Spleen (tissue), 11 donors: ENCODE data around the gene BPTF. TPM values are rescaled to one million over a fixed set of nuclear protein-coding genes. Genes with fewer than 3 reads are reported as not detected.
"Not testable (repeated sequence)": the region's sequence is repeated elsewhere in the genome, so short reads cannot be mapped to it uniquely, and the experiment has no call there.

Experiments used
- DNase-seq: peaks from one replicate; pipeline ENCODE4 v3.0.0-alpha.2; 2020
- H3K27ac ChIP-seq, 8 donors: fragments of 200-600 bp; sonication (generic) in 7 of 8; 1 replicate in 4 of 8; 2 replicates in 4 of 8; pipeline versions ENCODE4 v1.5.0 to v1.8.0; 2016 to 2021; ENCODE audit warnings: inconsistent platforms in 4 of 8, mild to moderate bottlenecking in 4 of 8, moderate library complexity in 1 of 8
- H3K27me3 ChIP-seq, 7 donors: fragments of 200-600 bp; sonication (generic) in 6 of 7; replicated peaks in 1 of 7; 1 replicate in 4 of 7; 2 replicates in 3 of 7; pipeline versions ENCODE4 v1.5.0 to v1.8.0; 2016 to 2021; ENCODE audit warnings: inconsistent platforms in 3 of 7, mild to moderate bottlenecking in 1 of 7
- H3K36me3 ChIP-seq, 6 donors: fragments of 200-600 bp; sonication (generic) in 5 of 6; 1 replicate in 4 of 6; 2 replicates in 2 of 6; pipeline versions ENCODE4 v1.5.0 to v1.8.0; 2016 to 2021; ENCODE audit warnings: inconsistent platforms in 2 of 6
- H3K4me1 ChIP-seq, 6 donors: fragments of 200-600 bp; sonication (generic) in 5 of 6; 1 replicate in 3 of 6; 2 replicates in 3 of 6; pipeline versions ENCODE4 v1.5.0 to v1.8.0; 2016 to 2021; ENCODE audit warnings: inconsistent platforms in 3 of 6
- H3K4me3 ChIP-seq, 8 donors: fragments of 200-600 bp; sonication (generic) in 7 of 8; 1 replicate in 4 of 8; 2 replicates in 4 of 8; pipeline versions ENCODE4 v1.5.0 to v1.8.0; 2016 to 2021; ENCODE audit warnings: inconsistent platforms in 4 of 8, mild to moderate bottlenecking in 4 of 8, moderate library complexity in 2 of 8
- H3K9me3 ChIP-seq, 8 donors: fragments of 200-600 bp; sonication (generic) in 7 of 8; 1 replicate in 4 of 8; 2 replicates in 4 of 8; pipeline versions ENCODE4 v1.5.0 to v1.8.0; 2016 to 2021; ENCODE audit warnings: inconsistent platforms in 4 of 8
- CTCF ChIP-seq, 11 experiments: fragments of 200-600 bp in 7 of 11; fragments of 450-650 bp in 4 of 11; sonication (generic) in 4 of 11; IDR thresholded peaks in 8 of 11; conservative IDR thresholded peaks in 3 of 11; 1 replicate in 7 of 11; 2 replicates in 4 of 11; pipeline versions ENCODE4 v1.4.0 to v1.8.0; 2016 to 2021; ENCODE audit warnings: antibody characterized with exemption in 11 of 11, inconsistent platforms in 4 of 11, mild to moderate bottlenecking in 1 of 11
- POLR2A ChIP-seq, 3 donors: fragments of 450-650 bp; IDR thresholded peaks; one replicate each; pipeline ENCODE4 v1.5.1; 2017; ENCODE audit warnings: antibody characterized with exemption in 3 of 3, mild to moderate bottlenecking in 1 of 3
- POLR2AphosphoS5 ChIP-seq, 3 donors: sonication (generic); formaldehyde crosslinking; IDR thresholded peaks; one replicate each; pipeline ENCODE4 v1.5.1; 2017; ENCODE audit warnings: antibody characterized with exemption in 3 of 3
- WGBS, 5 donors: extraction: QIAGEN DNeasy Blood & Tissue Kit in 3 of 5; methylation state at CpG; one replicate each; pipeline versions ENCODE4 v1.1.5 to v1.1.7; 2013 to 2018; 5-methylcytosine and 5-hydroxymethylcytosine counted together
- intact Hi-C: fragments of 100-400 bp; cut with DNase I; formaldehyde crosslinking; loops from one replicate; pipeline ENCODE4 v1.15.0; 2023; ENCODE audit warnings: low total_unique reads
- polyA plus RNA-seq, 3 donors: library from polyadenylated mRNA; stranded (reverse); fragments of 200-250 nt; gene quantifications; one replicate each; pipeline ENCODE4 v1.2.1, GENCODE V29; 2013
- total RNA-seq, 7 donors: library from RNA; depleted of rRNA in 3 of 7; stranded (reverse); fragments of >200 nt in 3 of 7; fragmentation: NEBNext Ultra II Directional in 4 of 7; extraction: Animal tissue kit (Norgen Biotek cat#: 25700) in 4 of 7; gene quantifications; one replicate each; pipeline versions ENCODE4 v1.1.0 to v1.2.1, GENCODE V29; 2016 to 2021
- donor health status: healthy with polysubstance abuse.
- donor health status: DM: no; HTN: no; CAD: no; lungs with moderate emphysema.
- donor health status: DM: no; HTN: no; CAD: no.
- donor health status: Bipolar disorder and iron deficiency.
- donor health status: healthy.
- donor health status: DM: no; HTN: no; CAD: no.
- donor health status: DM: yes; HTN: yes; CAD: no.

BPTF gene
- total and polyA plus RNA-seq, 10 donors = 12.3 to 148 (median 120) TPM

- no peak for DNase-seq
- H3K36me3 ChIP-seq = no peaks in the 10 kb centered on the region
- 84 to 96% (median 88%) methylated on average over 2 of the region's 2 CpGs for WGBS, 5 donors
- no peaks in the 10 kb centered on the region for H3K9me3 ChIP-seq
- no peaks in the 10 kb centered on the region for H3K27me3 ChIP-seq
- no peak overlapping the region for H3K4me3 ChIP-seq
- H3K27ac ChIP-seq = no peak overlapping the region
- peaks cover 0 to 79% (median 51%) of the 10 kb centered on the region in 6 donors for H3K4me1 ChIP-seq
- TF ChIP-seq CTCF (IDR thresholded peaks at IDR 0.05 in 8 of 11, conservative IDR thresholded peaks at IDR 0.05 in 3 of 11) = no peak
- intact Hi-C loops = no loop called here
These were observed 16.7 kb downstream of the BPTF start for GRCh38 chr17:67841992-67842391.

DNA sequence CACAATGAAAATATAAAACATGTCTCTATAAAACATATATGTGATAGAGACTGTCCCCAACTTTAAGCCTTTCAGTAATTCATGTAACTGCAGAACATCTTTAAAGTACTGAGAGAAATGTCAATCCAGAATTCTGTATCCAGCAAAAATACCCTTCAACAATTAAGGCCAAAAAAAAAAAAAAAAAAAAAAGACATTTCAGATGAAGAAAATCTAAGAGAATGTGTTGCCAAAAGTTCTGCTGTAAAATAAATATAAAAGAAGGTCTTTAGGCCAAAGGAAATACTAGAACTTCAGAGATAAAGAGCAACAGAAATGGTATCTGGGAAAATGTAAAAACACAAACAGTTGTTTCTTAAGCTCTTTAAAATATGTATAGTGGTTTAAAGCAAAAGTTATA lies 17.3 kb downstream of the BPTF start:
- H3K9me3 ChIP-seq = no peaks in the 10 kb centered on the region
- H3K27ac ChIP-seq = no peak overlapping the region
- intact Hi-C loops = no loop called here
- H3K4me1 ChIP-seq = peaks cover 0 to 79% (median 46%) of the 10 kb centered on the region in 6 donors
- no peak for TF ChIP-seq CTCF (IDR thresholded peaks at IDR 0.05 in 8 of 11, conservative IDR thresholded peaks at IDR 0.05 in 3 of 11)
- no peak for TF ChIP-seq POLR2AphosphoS5 (IDR thresholded peaks at IDR 0.05)
- TF ChIP-seq POLR2A (IDR thresholded peaks at IDR 0.05) = no peak
- H3K27me3 ChIP-seq = no peaks in the 10 kb centered on the region
- H3K36me3 ChIP-seq = no peaks in the 10 kb centered on the region
- no peak overlapping the region for H3K4me3 ChIP-seq
- DNase-seq = no peak

GRCh38 chr17:67845374-67845773 lies 20.1 kb downstream of the BPTF start:
- peaks cover 0 to 3% (median 0%) of the 10 kb centered on the region in 6 donors for H3K36me3 ChIP-seq
- H3K27ac ChIP-seq = no peak overlapping the region
- no peak for DNase-seq
- WGBS, 5 donors = 76 to 92% (median 89%) methylated on average over 5 of the region's 5 CpGs
- H3K4me3 ChIP-seq = no peak overlapping the region
- peaks cover 0 to 9% (median 0%) of the 10 kb centered on the region in 8 donors for H3K9me3 ChIP-seq
- intact Hi-C loops = no loop called here
- TF ChIP-seq POLR2A (IDR thresholded peaks at IDR 0.05) = no peak
- no peak for TF ChIP-seq POLR2AphosphoS5 (IDR thresholded peaks at IDR 0.05)
- no peak for TF ChIP-seq CTCF (IDR thresholded peaks at IDR 0.05 in 8 of 11, conservative IDR thresholded peaks at IDR 0.05 in 3 of 11)
- no peaks in the 10 kb centered on the region for H3K27me3 ChIP-seq
- H3K4me1 ChIP-seq = peaks cover 0 to 76% (median 29%) of the 10 kb centered on the region in 6 donors

- WGBS, 5 donors = 91 to 98% (median 96%) methylated on average over 5 of the region's 5 CpGs
- H3K9me3 ChIP-seq, intact Hi-C loops, H3K4me3 ChIP-seq, H3K27me3 ChIP-seq, H3K36me3 ChIP-seq, H3K27ac ChIP-seq, DNase-seq: not testable (repeated sequence)
- H3K4me1 ChIP-seq = peaks cover 0 to 80% (median 20%) of the 10 kb centered on the region in 6 donors
These were observed 22.9 kb downstream of the BPTF start for GRCh38 chr17:67848189-67848588.

DNA sequence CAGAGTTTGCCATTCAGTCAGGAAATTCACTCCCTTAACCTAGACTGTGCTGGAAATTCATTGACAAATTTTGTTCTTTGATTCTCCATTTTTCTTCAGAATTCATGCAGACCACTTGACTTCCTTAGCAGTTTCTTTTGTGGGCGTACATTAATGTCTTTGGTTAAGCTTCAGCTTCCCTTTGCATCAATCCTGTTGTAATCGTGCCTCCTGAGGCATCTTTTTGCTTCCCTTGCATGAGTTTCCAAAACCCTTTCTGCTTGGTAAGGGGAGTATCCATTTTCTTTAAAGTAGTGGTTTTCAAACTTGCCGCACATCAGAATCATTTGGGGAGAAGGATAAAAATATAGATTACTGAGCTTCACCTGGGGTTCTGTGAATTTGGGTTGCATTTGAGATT lies 23.5 kb downstream of the BPTF start:
- WGBS, 5 donors = 47 to 68% (median 61%) methylated on average over 3 of the region's 3 CpGs
- H3K4me1 ChIP-seq = peaks cover 0 to 85% (median 22%) of the 10 kb centered on the region in 6 donors
- H3K27ac ChIP-seq, DNase-seq, intact Hi-C loops, H3K9me3 ChIP-seq, H3K27me3 ChIP-seq, H3K36me3 ChIP-seq, H3K4me3 ChIP-seq: not testable (repeated sequence)
